ENCODE data around the gene HINT3.

Gene HINT3

GRCh38 chr6:126007800-126008199, 51.2 kb downstream of the HINT3 start:
- DNase-seq = no peak

DNA sequence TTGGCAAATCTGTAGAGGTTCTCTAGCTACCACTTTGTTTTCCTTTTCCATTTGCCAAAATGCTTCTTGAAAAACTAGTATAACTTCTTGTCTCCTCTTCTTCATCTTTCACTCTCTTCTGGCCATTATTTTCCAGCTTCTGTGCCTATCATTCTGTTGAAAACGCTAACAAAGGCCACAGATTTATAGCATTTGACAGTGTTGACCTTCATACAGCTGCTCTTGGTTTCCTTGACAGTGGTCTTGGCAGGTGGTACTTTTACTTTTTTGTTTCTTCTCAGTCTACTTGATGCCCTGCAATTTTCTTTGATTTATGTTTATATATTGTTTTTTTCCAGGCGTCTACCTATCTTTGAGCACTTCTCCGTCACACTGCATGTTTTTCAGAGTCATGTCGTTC, 53.5 kb downstream of the HINT3 start:
- no peak for DNase-seq

DNA sequence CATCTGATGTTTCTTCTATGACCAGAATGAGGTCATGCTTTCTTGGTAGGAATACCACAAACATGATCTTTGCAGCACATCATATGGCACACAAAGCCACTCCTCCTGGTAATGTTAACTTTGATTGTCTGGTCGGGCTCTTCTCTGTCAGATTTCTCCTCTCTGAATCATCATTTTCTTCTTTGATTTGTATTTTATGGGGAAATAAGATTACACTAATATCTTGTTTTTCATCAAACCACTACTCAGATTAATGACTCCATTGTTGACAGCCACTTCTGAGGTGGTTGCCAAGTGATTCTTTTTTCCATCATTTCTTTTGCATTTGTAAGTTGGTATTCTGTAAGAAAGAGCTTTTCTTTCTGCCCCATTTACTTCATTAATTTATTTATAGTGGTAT, 59.3 kb downstream of the HINT3 start:
- DNase-seq = no peak

DNA sequence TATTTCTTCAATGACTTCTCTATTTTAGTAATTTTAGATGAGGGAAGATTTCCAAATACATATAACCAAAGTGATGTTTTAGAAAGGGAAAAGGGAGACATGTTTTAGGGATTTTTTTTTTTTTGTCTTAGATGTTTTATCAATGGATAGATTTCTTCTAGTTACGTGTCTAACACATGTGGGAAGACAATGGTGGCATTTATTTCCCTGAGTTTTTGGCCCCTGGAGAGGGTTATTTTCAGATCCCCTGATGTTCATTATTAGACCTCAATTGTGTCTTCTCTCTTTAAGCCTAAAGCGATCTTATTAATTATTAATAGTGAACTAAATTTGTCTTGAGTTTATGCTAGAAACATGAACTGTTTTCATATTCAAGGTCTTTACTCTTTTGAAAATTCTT, 60.0 kb downstream of the HINT3 start:
- no peak for DNase-seq

DNA sequence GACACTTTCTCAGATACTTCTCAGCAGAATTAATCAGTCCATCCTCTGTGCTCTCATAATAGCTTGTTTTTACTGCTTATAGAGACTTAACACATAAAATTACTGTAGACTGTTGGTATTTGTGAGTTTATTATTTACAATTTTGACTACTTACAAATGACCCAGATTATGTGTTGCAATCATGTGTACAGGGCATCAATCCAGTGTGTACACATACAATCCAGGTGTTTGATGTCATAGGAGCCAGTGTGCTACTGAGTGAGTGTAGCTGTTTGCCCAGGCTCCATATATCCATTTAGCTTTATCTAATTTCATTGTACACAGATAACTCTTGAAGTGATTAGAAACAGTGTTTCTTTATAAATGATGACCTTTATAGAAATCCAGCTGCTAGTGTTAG, 61.1 kb downstream of the HINT3 start:
- DNase-seq = no peak

GRCh38 chr6:126020305-126021050, 63.9 kb downstream of the HINT3 start:
- no peak for DNase-seq

DNA sequence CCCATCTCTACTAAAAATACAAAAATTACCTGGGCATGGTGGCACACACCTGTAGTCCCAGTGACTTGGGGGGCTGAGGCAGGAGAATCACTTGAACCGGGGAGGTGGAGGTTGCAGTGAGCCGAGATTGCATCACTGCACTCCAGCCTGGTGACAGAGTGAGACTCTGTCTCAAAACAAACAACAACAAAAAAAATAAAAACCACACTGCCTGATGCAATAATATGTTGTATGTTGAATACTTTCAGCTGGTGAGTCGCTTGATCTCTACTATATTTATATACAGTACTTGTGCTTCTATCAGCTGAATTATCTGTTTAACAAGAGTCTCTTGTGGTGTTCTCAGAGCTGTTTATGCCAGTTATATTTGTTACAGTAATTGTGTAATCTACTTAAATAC, 66.9 kb downstream of the HINT3 start:
- DNase-seq = peak in 1 of 4 experiments; percentile 8

GRCh38 chr6:126026001-126026400, 69.4 kb downstream of the HINT3 start:
- peak in 2 of 4 experiments; percentile 37 to 40 for DNase-seq

DNA sequence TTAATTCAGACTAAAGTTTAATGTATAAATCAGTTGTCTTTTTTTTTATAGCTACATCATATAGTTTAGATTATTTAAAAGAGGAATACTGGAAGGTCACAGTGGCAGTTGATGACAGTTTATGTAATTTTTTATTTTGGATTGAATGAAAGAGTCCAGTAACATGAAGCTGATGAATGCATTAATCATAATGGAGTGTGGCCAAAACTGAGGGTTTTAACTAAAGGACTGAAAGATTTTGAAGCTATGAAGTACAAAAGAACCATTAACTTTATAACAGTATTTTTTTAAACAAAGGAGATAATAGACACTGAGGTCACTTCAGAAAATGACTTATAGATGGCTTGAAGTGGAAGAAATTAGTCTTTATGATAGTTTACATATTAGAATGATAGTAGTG, 71.0 kb downstream of the HINT3 start:
- DNase-seq = no peak
